Measurements from ENCODE around the gene SUPV3L1.

DNA sequence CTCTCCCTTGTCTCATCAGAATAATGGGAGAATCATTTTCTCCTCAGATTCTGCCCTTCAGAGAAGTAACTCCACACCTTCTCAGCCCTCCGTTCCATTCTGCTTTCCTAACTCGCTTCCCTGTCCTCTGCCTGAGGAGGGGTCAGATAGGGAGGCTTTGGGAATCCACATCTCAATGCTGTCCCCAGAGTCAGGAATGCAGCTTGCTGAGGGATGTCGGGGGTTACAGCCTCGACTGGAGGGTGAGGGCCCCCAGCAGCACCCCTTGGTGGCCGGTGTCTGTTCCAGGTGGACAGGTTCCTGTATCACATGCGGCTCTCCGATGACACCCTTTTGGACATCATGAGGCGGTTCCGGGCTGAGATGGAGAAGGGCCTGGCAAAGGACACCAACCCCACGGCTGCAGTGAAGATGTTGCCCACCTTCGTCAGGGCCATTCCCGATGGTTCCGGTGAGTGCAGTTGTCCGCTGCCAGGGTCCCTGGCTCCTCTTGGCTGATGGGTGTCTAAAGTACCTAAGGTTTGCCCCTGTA is 47.0 kb downstream of the SUPV3L1 start:
- TF ChIP-seq, protein P1, sequence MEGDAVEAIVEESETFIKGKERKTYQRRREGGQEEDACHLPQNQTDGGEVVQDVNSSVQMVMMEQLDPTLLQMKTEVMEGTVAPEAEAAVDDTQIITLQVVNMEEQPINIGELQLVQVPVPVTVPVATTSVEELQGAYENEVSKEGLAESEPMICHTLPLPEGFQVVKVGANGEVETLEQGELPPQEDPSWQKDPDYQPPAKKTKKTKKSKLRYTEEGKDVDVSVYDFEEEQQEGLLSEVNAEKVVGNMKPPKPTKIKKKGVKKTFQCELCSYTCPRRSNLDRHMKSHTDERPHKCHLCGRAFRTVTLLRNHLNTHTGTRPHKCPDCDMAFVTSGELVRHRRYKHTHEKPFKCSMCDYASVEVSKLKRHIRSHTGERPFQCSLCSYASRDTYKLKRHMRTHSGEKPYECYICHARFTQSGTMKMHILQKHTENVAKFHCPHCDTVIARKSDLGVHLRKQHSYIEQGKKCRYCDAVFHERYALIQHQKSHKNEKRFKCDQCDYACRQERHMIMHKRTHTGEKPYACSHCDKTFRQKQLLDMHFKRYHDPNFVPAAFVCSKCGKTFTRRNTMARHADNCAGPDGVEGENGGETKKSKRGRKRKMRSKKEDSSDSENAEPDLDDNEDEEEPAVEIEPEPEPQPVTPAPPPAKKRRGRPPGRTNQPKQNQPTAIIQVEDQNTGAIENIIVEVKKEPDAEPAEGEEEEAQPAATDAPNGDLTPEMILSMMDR (IDR thresholded peaks at IDR 0.05) = no peak
- TF ChIP-seq POLR2A (IDR thresholded peaks at IDR 0.05) = no peak
- no peak for TF ChIP-seq POLR2AphosphoS5 (IDR thresholded peaks at IDR 0.05)

Data from sigmoid colon (tissue), 4 donors.